GM12878 (cell line): ENCODE data around the gene MRPL54. TPM values are rescaled to one million over a fixed set of nuclear protein-coding genes. Genes with fewer than 3 reads are reported as not detected.
A peak's percentile ranks its signal among the peaks of the same experiment; 100 is the strongest.

Source experiments
- ATAC-seq: fragments of 200-7000 bp; cut with Tn5 transposase; 3 replicates; pipeline ENCODE4 v1.9.1; 2020; ENCODE audit warnings: mild to moderate bottlenecking, moderate library complexity
- BruUV-seq: library from RNA; stranded (reverse); fragments of 400-500 nt; replicated peaks from 2 replicates; lab custom pipeline; 2021; lab: Mats Ljungman, UMichigan
- CTCF ChIA-PET: fragments of 300-600 bp; sonication (Branson Sonifier 250); formaldehyde crosslinking; extraction: SDS; loops from one replicate; lab custom pipeline; 2021; ENCODE audit warnings: inconsistent platforms; lab: Yijun Ruan, JAX
- POLR2A ChIA-PET: fragments of 350-600 bp; formaldehyde crosslinking; extraction: SDS; loops from one replicate; lab custom pipeline; 2021; ENCODE audit warnings: inconsistent platforms; lab: Charles Lee
- RAD21 ChIA-PET: fragments of 300-600 bp; sonication (Branson Sonifier 250); formaldehyde crosslinking; loops from one replicate; lab custom pipeline; 2023; ENCODE audit warnings: antibody characterized with exemption; ENCODE audit not compliant: unreplicated experiment; lab: Charles Lee
- SMC1A ChIA-PET: fragments of 300-600 bp; sonication (Branson Sonifier 250); formaldehyde crosslinking; loops from one replicate; lab custom pipeline; 2023; ENCODE audit not compliant: unreplicated experiment, uncharacterized antibody; lab: Charles Lee
- DNase-seq: peaks from one replicate; pipeline ENCODE4 v3.0.0-alpha.2; 2011; ENCODE audit warnings: low read depth, low spot score
- FAIRE-seq: peaks from 3 replicates; lab custom pipeline; 2011; peaks lifted over from hg19 to GRCh38; lab: Jason Lieb, UNC
- H2AFZ ChIP-seq: 2 replicates; pipeline ENCODE4 v1.6.0; 2011; ENCODE audit warnings: low read depth, low read length, control low read depth; ENCODE audit not compliant: control insufficient read depth
- H3K27ac ChIP-seq: 2 replicates; pipeline ENCODE4 v1.5.1; 2011; ENCODE audit warnings: control low read depth; ENCODE audit not compliant: control insufficient read depth, insufficient read depth
- H3K27me3 ChIP-seq, 2 experiments: replicated peaks in 1 of 2; 2 replicates each; pipeline versions ENCODE4 v1.6.0 to v1.6.1; 2011; ENCODE audit warnings: low read length in 1 of 2; ENCODE audit not compliant: control insufficient read depth in 2 of 2, insufficient read depth in 2 of 2
- H3K36me3 ChIP-seq, 2 experiments: 2 replicates each; pipeline ENCODE4 v1.5.1; 2011; ENCODE audit warnings: low read length in 1 of 2; ENCODE audit not compliant: control insufficient read depth in 2 of 2, insufficient read depth in 2 of 2
- H3K4me1 ChIP-seq: 2 replicates; pipeline ENCODE4 v1.6.1; 2011; ENCODE audit warnings: mild to moderate bottlenecking, low read length, moderate library complexity, mixed read lengths; ENCODE audit not compliant: control insufficient read depth, insufficient read depth
- H3K4me2 ChIP-seq: 2 replicates; pipeline ENCODE4 v1.6.0; 2011; ENCODE audit warnings: control low read depth; ENCODE audit not compliant: control insufficient read depth, insufficient read depth
- H3K4me3 ChIP-seq: fragments of 200-600 bp; sonication (generic); 2 replicates; pipeline ENCODE4 v1.5.1; 2016
- H3K79me2 ChIP-seq: 2 replicates; pipeline ENCODE4 v1.6.0; 2011; ENCODE audit warnings: low read length; ENCODE audit not compliant: control insufficient read depth, insufficient read depth
- H3K9ac ChIP-seq: 2 replicates; pipeline ENCODE4 v1.8.0; 2011; ENCODE audit warnings: low read length, control low read depth, mixed read lengths; ENCODE audit not compliant: control insufficient read depth, insufficient read depth
- H3K9me3 ChIP-seq: replicated peaks from 3 replicates; pipeline ENCODE4 v1.5.1; 2011; ENCODE audit warnings: mild to moderate bottlenecking, low read length; ENCODE audit not compliant: control insufficient read depth, insufficient read depth
- H4K20me1 ChIP-seq: 2 replicates; pipeline ENCODE4 v1.6.0; 2011; ENCODE audit not compliant: control insufficient read depth, insufficient read depth
- BHLHE40 ChIP-seq, 2 experiments: fragments of 450-650 bp in 1 of 2; IDR thresholded peaks; 2 replicates each; pipeline ENCODE4 v1.6.1; 2011 to 2017; ENCODE audit warnings: low read depth in 2 of 2, borderline replicate concordance in 1 of 2, improper control_type of control experiment in 1 of 2, low read length in 1 of 2, mild to moderate bottlenecking in 1 of 2
- EZH2 ChIP-seq: IDR thresholded peaks from 2 replicates; pipeline ENCODE4 v1.6.1; 2012; ENCODE audit warnings: low read depth, mild to moderate bottlenecking, control low read depth, inconsistent platforms, low read length, borderline replicate concordance; ENCODE audit not compliant: control insufficient read depth
- WGBS: methylation state at CpG from one replicate; pipeline ENCODE4 v1.1.6; 2016; ENCODE audit warnings: low lambda C conversion rate; ENCODE audit not compliant: insufficient replicate concordance, insufficient coverage; ENCODE audit errors: missing lambda C conversion rate; 5-methylcytosine and 5-hydroxymethylcytosine counted together
- in situ Hi-C: fragments of 300-500 bp; cut with MboI; formaldehyde crosslinking; loops from 9 replicates; pipeline ENCODE4 v1.14.3; 2018; ENCODE audit warnings: mixed read lengths
- intact Hi-C: fragments of 100-400 bp; cut with micrococcal nuclease; formaldehyde crosslinking; loops from one replicate; pipeline ENCODE4 v1.14.2; 2022; ENCODE audit not compliant: unreplicated experiment
- polyA plus RNA-seq, 11 experiments: library from polyadenylated mRNA; depleted of rRNA in 4 of 11; unstranded in 6 of 11; stranded (reverse) in 5 of 11; fragments of >200 nt; fragmentation: Nextera tagmentation in 4 of 11; fragmentation: Illumina TruSeq in 1 of 11; extraction: Ambion mirVana in 4 of 11; extraction: Trizol in 1 of 11; gene quantifications; 1 replicate in 1 of 11; 2 replicates in 10 of 11; pipeline versions ENCODE4 v1.2.1 to v1.2.3, GENCODE V29; 2011 to 2016; ENCODE audit warnings: inconsistent platforms in 2 of 11, missing spikeins in 2 of 11, low read depth in 1 of 11
- total RNA-seq, 4 experiments: library from RNA; depleted of rRNA in 3 of 4; stranded (reverse); fragments of >200 nt in 3 of 4; fragmentation: Illumina TruSeq in 1 of 4; extraction: Trizol in 1 of 4; gene quantifications; 2 replicates each; pipeline versions ENCODE4 v1.2.1 to v1.2.3, GENCODE V29; 2013 to 2021
- TF ChIP-seq, protein P1 (sequence below): IDR thresholded peaks from 2 replicates; pipeline ENCODE4 v1.6.1; 2011; ENCODE audit warnings: borderline replicate concordance, low read depth, mild to moderate bottlenecking, moderate library complexity, mixed read lengths, low read length; ENCODE audit not compliant: insufficient read depth; ENCODE audit errors: extremely low read length

Gene MRPL54
- total and polyA plus RNA-seq, 10 of the 15 experiments (the other 5 are each of a cell fraction or from before 2014, with no cell fraction given), result 3.1 to 98.7 (median 75.2) TPM

DNA sequence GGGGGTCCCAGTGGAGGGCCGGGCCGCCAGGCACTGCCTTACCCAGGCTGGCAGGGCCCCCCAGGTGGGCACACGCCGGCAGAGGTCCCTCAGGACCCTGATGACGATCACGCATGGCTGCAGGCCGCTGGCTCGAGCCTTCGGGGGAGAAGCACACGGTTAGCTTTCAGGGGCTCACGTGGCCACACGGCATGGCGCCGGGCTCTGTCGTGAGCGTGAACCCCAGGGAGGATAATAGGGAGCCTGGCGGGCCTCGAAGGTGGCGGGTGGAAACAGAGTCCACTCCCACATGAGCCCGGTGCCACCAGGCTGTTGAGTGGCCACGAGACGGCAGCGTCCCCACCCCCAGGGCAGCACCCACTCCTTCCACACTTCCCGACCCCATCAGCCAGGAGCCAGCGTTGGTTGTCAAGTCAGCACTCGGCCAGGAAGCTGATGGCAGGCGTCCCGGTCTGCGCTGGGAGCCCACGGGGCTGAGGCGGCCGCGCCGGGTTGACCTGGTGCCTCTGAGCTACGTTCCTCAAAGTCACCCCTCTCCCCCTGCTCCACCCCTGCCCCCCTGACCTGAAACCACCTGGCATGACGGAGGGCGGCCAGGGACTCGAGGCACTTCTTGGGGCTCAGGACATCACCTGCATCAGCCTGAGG, 48.4 kb downstream of the MRPL54 start:
- 0 out of 2 replicates have a peak overlapping the region, but pooled peaks have one; percentile 10 for H3K27ac ChIP-seq
- peak; percentile 37 for ATAC-seq
- ChIA-PET RAD21 (no interaction called here), SMC1A (no interaction called here), POLR2A (no interaction called here), CTCF (no interaction called here)
- H3K4me1 ChIP-seq, result peaks cover 14% of the 10 kb centered on the region
- DNase-seq, result no peak
- BruUV-seq, result no TSS peak
- no peaks in the 10 kb centered on the region; the same call in 2 of the 3 replicates for H3K9me3 ChIP-seq
- FAIRE-seq, result no peak
- in situ Hi-C loops, result no loop called here
- H3K9ac ChIP-seq, result no peak overlapping the region; the same call in 1 of the 2 replicates
- no peaks in the 10 kb centered on the region for H4K20me1 ChIP-seq
- no peak overlapping the region for H3K4me3 ChIP-seq
- no peaks in the 10 kb centered on the region for H3K27me3 ChIP-seq
- intact Hi-C loops, result no loop called here
- TF ChIP-seq EZH2 (no peak), BHLHE40 (IDR thresholded peaks at IDR 0.05; ENCODE audit: borderline replicate concordance in 1 of 2, low read depth in 2 of 2, low read length in 1 of 2) (peak in 1 of 2 experiments; percentile 15; a peak in 1 of 4 replicates)
- TF ChIP-seq, protein P1, sequence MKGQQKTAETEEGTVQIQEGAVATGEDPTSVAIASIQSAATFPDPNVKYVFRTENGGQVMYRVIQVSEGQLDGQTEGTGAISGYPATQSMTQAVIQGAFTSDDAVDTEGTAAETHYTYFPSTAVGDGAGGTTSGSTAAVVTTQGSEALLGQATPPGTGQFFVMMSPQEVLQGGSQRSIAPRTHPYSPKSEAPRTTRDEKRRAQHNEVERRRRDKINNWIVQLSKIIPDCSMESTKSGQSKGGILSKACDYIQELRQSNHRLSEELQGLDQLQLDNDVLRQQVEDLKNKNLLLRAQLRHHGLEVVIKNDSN, result peak; percentile 49
- peak overlapping the region; percentile 74 for H2AFZ ChIP-seq
- 22% methylated on average over 38 of the region's 38 CpGs for WGBS
- H3K79me2 ChIP-seq, result no peaks in the 10 kb centered on the region
- peak overlapping the region; percentile 75 for H3K4me2 ChIP-seq
- H3K36me3 ChIP-seq, result no peaks in the 10 kb centered on the region
